ENCODE data around the gene HHEX. TPM values are rescaled to one million over a fixed set of nuclear protein-coding genes. Genes with fewer than 3 reads are reported as not detected.

The HHEX gene
- not detected in 2 replicates for total RNA-seq

DNA sequence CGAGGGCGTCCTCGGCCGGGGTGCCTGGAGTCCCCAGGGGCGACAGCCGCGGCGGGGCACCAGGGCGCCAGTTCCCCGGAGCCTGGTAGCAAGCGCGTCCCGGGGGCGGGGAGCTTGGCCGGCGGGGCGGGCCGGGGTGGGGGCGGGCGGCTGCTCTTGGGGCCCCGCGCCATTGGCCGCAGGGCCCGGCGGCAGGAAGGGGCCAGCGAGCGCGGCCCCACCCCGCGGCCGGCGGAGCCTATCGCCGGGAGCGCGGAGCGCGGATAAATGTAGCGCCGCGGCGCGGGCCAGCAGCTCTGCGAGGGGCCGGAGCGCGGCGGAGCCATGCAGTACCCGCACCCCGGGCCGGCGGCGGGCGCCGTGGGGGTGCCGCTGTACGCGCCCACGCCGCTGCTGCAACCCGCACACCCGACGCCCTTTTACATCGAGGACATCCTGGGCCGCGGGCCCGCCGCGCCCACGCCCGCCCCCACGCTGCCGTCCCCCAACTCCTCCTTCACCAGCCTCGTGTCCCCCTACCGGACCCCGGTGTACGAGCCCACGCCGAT, at the start of gene HHEX:
Gene HHEX, plus strand, starts transcription at position 293 of the 548 bp plus-strand sequence. Its CDS starts 32 bp downstream, at position 325.

Small RNA genes within 50 kb of the gene (small RNA-seq; reads per million reads assigned to genes)
- gene RF00019 (not detected), gene RN7SL644P (not detected)

Other genes with a start within 250 kb of the HHEX start
- gene IDE, start 115.9 kb upstream of the HHEX start, total RNA-seq = 14.5 and 32.3 TPM in 2 replicates
- 6.3 and 8.0 TPM in 2 replicates for gene KIF11, start 96.8 kb upstream of the HHEX start, total RNA-seq
- gene EXOC6, start 158.6 kb downstream of the HHEX start, total RNA-seq = 0.22 and 0.39 TPM in 2 replicates